Measurements from ENCODE around the gene ATP10B.

The ATP10B gene

DNA sequence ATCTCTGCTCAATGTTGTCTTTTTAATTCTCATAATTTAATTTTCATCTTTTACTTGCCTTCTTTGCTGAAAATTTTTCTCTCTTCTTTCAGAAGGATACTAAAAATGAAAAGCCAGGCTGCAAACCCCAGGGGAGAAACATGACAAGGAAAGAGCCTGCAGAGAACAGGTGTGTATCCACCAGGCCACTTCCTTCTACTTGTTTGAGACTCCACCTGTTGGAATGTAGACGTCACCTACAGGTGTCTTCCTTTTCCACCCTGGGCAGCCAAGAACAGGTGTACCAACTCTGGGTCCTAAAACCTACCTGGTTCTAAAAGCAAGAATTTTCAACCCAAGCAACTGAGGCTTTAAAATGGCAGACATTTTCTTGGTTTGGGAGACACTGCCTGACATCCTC is 166.8 kb downstream of the ATP10B start:
- DNase-seq (ENCODE audit: low read depth) = no peak

GRCh38 chr5:160679567-160680309 is 172.3 kb downstream of the ATP10B start:
- DNase-seq (ENCODE audit: low read depth) = no peak

GRCh38 chr5:160675988-160676387 is 176.0 kb downstream of the ATP10B start:
- no peak for DNase-seq (ENCODE audit: low read depth)

- DNase-seq (ENCODE audit: low read depth) = no peak
Measured at GRCh38 chr5:160674901-160675300, 177.1 kb downstream of the ATP10B start.

DNA sequence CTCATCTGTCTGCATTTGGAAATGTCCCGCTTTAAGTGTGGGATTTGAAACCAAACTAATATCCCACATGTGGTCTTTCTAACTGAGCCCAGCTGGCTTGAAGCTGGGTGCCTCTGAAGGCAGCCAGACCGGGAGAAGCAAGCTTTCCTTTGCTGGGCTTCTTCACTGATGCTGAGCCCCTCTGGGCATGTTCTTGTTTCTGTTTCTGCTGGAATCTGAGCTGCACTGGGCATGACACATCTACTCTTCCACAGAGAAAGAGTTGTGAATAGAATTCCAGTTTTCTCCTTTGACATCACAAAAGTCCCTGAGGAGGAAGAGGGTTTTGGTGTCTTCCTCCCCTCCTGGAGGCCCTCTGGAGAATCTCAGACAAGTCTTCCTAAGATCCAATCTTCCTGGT is 179.5 kb downstream of the ATP10B start:
- DNase-seq (ENCODE audit: low read depth) = no peak

DNA sequence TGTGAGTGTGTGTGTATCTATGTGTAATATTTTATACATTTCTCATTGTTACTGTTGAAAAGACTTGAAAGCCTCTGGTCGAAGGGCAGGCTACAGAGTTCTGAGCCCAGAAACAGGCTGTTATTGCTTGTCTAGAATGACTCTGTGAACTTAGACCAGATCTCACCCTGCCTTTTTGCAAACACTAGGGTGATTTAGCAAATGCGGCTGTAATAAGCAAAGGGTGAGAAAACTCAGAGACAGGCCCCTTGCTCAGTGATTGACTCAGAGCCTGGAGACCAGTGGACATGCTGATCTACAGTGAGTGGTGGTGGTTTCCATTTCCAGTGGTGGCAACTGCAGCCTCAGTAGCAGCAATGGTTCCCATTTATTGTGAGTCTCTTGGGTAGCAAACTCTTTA is 183.7 kb downstream of the ATP10B start:
- DNase-seq (ENCODE audit: low read depth) = no peak

- no peak for DNase-seq (ENCODE audit: low read depth)
Measured at GRCh38 chr5:160667160-160667559, 184.9 kb downstream of the ATP10B start.

- DNase-seq (ENCODE audit: low read depth) = no peak
Measured at GRCh38 chr5:160665460-160665859, 186.6 kb downstream of the ATP10B start.

GRCh38 chr5:160660132-160660531 is 191.9 kb downstream of the ATP10B start:
- no peak for DNase-seq (ENCODE audit: low read depth)

DNA sequence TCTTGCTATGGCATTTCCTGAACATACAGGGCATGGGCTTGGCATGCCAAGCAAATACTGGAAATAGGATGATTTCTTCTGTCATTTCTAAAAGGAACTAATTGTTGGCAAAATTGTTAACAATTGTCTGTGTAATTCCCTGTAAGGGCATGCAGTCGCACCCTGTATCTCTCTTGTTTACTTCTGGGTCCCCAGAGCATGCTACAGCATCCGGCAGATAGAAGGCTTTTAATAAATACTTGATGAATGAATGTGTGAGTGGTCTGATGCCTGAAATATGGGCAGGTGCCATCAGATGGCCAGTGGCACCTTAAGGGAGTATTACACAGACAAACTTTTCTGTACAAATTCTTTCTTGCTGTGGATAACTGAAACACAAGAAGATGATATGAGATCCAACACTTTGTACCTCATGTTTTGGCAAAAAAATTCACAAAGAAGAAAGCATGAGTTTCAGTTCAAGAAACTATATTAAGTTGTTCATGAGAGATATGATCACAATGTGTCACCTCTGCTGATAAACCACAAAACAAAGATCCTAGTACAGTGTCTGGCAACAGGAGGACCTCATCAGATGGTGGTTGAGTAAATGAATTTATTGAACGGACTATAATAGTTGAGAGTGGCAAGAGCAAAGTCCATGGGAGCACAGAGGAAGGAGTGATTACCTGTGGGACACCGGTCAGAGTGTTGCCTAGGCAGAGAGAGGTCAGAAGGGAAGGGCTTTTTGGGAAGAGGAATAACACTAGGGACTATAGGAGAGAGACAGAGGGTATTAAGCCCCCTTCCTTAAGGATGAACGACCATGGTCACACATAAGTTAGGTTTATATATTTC is 194.2 kb downstream of the ATP10B start:
- DNase-seq (ENCODE audit: low read depth) = no peak

DNA sequence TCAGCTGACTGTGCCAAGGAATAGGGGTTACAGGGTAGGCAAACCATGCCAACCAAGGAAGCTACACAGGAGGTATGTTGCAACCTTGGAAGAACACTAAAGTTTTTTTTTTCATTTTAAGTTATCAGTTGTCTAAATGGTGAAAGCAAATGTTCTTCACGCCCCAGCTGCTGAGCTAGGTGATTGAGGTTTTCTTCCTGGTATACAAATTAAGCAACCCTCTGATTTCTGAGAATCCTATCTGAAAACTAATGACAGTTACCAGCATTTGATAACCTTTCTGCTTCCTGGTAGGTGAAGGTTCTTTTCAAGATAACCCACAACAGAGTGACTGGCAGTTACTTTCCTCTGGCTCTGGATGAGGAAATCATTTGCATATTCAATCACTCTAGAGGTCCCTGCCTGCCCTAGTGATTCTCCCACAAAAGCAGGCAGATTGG is 194.9 kb downstream of the ATP10B start:
- no peak for DNase-seq (ENCODE audit: low read depth)

DNA sequence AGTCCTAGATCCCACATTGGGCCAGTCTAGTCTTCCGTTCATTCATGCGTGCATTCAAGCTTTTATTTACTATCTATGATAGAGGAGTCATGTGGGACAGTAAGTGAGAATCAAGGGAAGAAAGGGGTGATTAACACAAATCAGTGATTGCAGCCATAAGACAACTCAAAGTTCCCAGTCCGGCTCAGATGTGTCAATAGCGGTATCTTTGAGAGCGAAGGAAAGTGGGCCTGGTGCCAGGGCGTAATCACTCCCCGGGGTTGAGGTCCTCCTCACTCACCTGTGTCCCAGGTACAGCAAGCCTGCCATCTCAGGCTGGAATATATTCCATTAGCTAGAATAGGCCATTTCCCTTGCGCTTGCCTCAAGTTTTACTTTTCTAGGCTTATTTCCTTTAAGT is 196.3 kb downstream of the ATP10B start:
- no peak for DNase-seq (ENCODE audit: low read depth)

- DNase-seq (ENCODE audit: low read depth) = no peak
Measured at GRCh38 chr5:160651692-160652645, 200.0 kb downstream of the ATP10B start.

- no peak for DNase-seq (ENCODE audit: low read depth)
Measured at GRCh38 chr5:160649304-160649703, 202.7 kb downstream of the ATP10B start.

DNA sequence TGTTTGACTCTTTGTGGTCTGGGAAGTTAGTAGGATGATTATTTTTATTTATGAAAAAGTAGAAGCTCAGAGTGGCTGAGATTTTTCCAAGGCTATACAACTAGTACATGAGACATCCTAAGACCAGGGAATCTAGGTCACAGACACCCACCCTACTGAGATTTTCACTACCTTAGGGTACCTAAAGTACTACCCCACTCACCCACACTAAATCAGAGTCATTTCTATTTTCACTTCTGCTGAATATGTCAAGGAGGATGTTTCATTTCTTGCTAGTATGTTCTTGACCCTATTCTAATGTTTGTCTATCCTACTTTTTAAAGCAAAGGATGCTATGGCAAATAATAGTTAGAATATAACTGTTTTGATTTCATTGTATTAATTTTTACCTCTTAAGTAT is 206.0 kb downstream of the ATP10B start:
- DNase-seq (ENCODE audit: low read depth) = no peak

- no peak for DNase-seq (ENCODE audit: low read depth)
Measured at GRCh38 chr5:160643616-160644240, 208.3 kb downstream of the ATP10B start.

DNA sequence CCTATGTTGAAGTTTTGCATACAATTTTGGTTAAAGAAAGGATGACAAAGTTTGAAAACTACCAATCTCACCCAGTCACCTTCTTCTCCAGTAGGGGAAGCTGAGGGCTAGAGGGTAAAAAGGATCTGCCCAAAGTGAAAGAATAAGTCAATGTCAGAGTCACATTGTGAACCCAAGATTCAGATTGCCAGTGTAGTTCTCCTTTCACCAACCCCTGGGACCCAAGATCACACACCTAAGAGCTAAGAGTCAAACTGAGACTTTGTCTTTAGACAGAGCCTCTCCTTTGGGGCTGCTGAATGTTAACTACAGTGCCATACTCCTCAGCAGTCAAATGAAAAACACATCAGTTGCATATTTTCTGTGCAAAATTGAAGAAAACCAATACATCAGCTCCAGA is 210.6 kb downstream of the ATP10B start:
- DNase-seq (ENCODE audit: low read depth) = no peak

- no peak for DNase-seq (ENCODE audit: low read depth)
Measured at GRCh38 chr5:160640406-160640805, 211.6 kb downstream of the ATP10B start.

DNA sequence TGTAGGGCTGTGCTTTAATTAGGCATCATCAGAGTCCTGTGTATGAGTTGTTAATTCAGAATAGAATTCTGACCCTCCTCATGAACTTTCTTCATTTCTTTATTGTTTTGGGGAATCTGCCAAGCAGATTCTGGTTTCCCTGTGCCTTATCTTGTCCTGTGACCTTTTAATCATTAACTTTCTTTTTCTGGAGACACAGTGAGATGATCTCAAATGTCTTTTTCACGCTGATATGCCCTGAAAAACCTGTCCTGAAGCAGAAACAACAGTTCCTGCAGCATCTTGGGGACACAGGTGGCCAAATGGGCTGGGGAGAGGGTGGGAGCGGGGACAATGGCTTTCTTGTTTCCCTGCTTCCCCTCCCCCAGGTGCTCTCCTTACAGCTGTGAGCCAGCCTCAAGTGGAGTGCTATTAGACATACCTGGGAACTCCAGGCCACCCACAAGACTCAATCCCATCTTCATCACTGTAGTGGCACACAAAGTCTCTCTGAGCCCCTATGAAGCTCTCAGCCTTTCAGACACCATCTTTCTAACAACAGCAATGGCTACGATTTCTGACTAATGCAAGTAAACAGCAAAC is 213.8 kb downstream of the ATP10B start:
- no peak for DNase-seq (ENCODE audit: low read depth)

- no peak for DNase-seq (ENCODE audit: low read depth)
Measured at GRCh38 chr5:160637357-160638090, 214.5 kb downstream of the ATP10B start.

GRCh38 chr5:160635663-160636062 is 216.3 kb downstream of the ATP10B start:
- no peak for DNase-seq (ENCODE audit: low read depth)
